MCF 10A (cell line): Measurements from ENCODE around the gene CCT5. TPM values are rescaled to one million over a fixed set of nuclear protein-coding genes. Genes with fewer than 3 reads are reported as not detected.
"Not testable (repeated sequence)": the region's sequence is repeated elsewhere in the genome, so short reads cannot be mapped to it uniquely, and the experiment has no call there.

Experiments used
- BruUV-seq: library from RNA; stranded (reverse); fragments of 400-500 nt; replicated peaks from 2 replicates; lab custom pipeline; 2021; lab: Mats Ljungman, UMichigan
- CTCF ChIA-PET: fragments of 300-600 bp; sonication (Branson Sonifier 250); formaldehyde crosslinking; extraction: SDS; loops from one replicate; lab custom pipeline; 2021; ENCODE audit warnings: antibody characterized with exemption, inconsistent platforms; lab: Yijun Ruan, JAX
- POLR2A ChIA-PET: fragments of 300-600, 350-650 bp; sonication (Branson Sonifier 250); formaldehyde crosslinking; extraction: SDS; loops from one replicate; lab custom pipeline; 2020; ENCODE audit warnings: antibody characterized with exemption, inconsistent platforms; lab: Yijun Ruan, JAX
- DNase-seq: peaks from one replicate; pipeline ENCODE4 v3.0.0-alpha.2; 2018; ENCODE audit not compliant: unreplicated experiment
- H3K27ac Mint-ChIP-seq: one replicate; pipeline ENCODE4 v1.8.0; 2022; ENCODE audit warnings: mild to moderate bottlenecking, low read depth, mixed read lengths; ENCODE audit not compliant: unreplicated experiment
- H3K27me3 Mint-ChIP-seq: one replicate; pipeline ENCODE4 v1.8.0; 2022; ENCODE audit warnings: mixed read lengths; ENCODE audit not compliant: insufficient read depth, unreplicated experiment
- H3K36me3 Mint-ChIP-seq: one replicate; pipeline ENCODE4 v1.8.0; 2022; ENCODE audit warnings: mild to moderate bottlenecking, moderate library complexity, mixed read lengths; ENCODE audit not compliant: insufficient read depth, unreplicated experiment
- H3K4me1 Mint-ChIP-seq: one replicate; pipeline ENCODE4 v1.8.0; 2022; ENCODE audit warnings: mixed read lengths; ENCODE audit not compliant: insufficient read depth, unreplicated experiment
- H3K4me3 Mint-ChIP-seq: one replicate; pipeline ENCODE4 v1.8.0; 2022; ENCODE audit warnings: mild to moderate bottlenecking, moderate library complexity, mixed read lengths; ENCODE audit not compliant: unreplicated experiment
- H3K9me3 Mint-ChIP-seq: one replicate; pipeline ENCODE4 v1.8.0; 2022; ENCODE audit warnings: mixed read lengths; ENCODE audit not compliant: unreplicated experiment
- intact Hi-C: fragments of 100-400 bp; cut with micrococcal nuclease; formaldehyde crosslinking; loops from 2 replicates; pipeline ENCODE4 v1.14.1; 2022
- total RNA-seq: library from RNA; stranded (reverse); gene quantifications from 2 replicates; pipeline ENCODE4 v1.2.3, GENCODE V29; 2022
- TF ChIP-seq, protein P1 (sequence below): fragments of 200-600 bp; IDR thresholded peaks from one replicate; pipeline ENCODE4 v1.8.0; 2022; ENCODE audit warnings: antibody characterized with exemption, mild to moderate bottlenecking; ENCODE audit not compliant: unreplicated experiment

Gene CCT5
- total RNA-seq, 1 experiment from 2014 or later, result 322 TPM

DNA sequence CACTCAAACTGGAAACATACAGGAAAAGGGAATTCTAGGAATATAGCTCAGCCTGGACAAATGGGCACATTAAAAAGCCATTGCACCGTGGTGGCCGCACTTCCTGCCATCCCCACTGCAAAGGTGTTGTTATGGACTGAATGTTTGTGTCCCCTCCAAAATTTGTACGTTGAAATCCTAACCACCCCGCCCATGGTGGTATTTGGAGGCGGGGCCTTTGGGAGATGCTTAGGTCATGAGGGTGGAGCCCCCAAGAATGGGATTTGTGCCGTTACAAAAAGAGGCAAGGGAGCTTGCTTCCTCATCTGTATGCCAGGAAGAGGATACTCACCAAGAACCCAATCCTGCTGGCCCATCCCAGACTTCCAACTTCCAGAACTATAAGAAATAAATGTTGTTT, 58.8 kb downstream of the CCT5 start:
- H3K27ac Mint-ChIP-seq, result peak overlapping the region; percentile 91
- TF ChIP-seq, protein P1, sequence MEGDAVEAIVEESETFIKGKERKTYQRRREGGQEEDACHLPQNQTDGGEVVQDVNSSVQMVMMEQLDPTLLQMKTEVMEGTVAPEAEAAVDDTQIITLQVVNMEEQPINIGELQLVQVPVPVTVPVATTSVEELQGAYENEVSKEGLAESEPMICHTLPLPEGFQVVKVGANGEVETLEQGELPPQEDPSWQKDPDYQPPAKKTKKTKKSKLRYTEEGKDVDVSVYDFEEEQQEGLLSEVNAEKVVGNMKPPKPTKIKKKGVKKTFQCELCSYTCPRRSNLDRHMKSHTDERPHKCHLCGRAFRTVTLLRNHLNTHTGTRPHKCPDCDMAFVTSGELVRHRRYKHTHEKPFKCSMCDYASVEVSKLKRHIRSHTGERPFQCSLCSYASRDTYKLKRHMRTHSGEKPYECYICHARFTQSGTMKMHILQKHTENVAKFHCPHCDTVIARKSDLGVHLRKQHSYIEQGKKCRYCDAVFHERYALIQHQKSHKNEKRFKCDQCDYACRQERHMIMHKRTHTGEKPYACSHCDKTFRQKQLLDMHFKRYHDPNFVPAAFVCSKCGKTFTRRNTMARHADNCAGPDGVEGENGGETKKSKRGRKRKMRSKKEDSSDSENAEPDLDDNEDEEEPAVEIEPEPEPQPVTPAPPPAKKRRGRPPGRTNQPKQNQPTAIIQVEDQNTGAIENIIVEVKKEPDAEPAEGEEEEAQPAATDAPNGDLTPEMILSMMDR, result no peak
- BruUV-seq, result no TSS peak
- no peaks in the 10 kb centered on the region for H3K27me3 Mint-ChIP-seq
- intact Hi-C loops, result no loop called here
- DNase-seq, result no peak
- ChIA-PET POLR2A (interaction anchor here (0.6 to 6.7 kb wide), 8 partner anchors 7 to 384 kb away, joined by 3 to 226 read pairs (median 10); partner anchors contain the start of genes ATPSCKMT, CCT5 and MARCHF6), CTCF (interaction anchor here (0.5 to 1.2 kb wide), 4 partner anchors 17 to 234 kb away, joined by 3 to 7 read pairs (median 3); no protein-coding TSS in a partner anchor)
- no peaks in the 10 kb centered on the region for H3K9me3 Mint-ChIP-seq
- H3K36me3 Mint-ChIP-seq, result peaks cover 1% of the 10 kb centered on the region
- peaks cover 40% of the 10 kb centered on the region for H3K4me1 Mint-ChIP-seq
- peak overlapping the region; percentile 85 for H3K4me3 Mint-ChIP-seq

DNA sequence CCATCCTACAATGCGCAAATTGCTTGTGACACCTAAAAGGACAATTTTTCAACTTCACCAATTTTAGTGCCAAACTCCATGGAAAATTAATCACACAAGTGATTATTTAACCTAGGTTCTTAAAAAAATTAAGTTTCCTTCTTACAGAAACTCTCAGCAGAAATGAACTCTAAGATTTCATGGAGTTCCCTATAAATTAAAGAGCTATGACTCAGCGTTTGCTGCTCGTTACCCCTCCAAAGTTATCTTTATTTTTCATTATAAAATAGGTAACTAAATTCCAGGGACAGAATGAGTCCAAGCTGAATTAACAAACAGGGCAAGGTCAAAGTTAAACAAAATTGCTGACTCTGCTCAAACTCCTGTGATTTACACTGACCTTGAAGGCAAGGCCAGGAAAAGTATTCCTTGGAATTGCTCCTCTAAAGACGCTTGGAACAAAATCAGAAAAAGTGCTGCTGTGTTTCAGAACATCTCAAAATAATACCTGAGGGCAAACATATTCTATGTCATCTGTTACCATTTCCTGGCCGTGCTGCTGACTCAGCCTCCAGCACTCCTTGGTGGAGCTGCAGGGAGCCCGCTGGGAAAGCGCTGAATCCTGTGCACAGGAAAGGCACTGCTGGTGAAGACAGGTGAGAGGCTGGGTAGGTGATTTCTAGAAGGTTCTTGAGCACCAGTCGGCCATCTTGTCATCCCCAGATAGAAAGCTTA, 60.1 kb downstream of the CCT5 start:
- Mint-ChIP-seq H3K4me1 (peaks cover 40% of the 10 kb centered on the region), H3K9me3 (no peaks in the 10 kb centered on the region), H3K27me3 (no peaks in the 10 kb centered on the region), H3K36me3 (no peaks in the 10 kb centered on the region), H3K4me3 (peak overlapping the region; percentile 36), H3K27ac (peak overlapping the region; percentile 91)
- ChIA-PET CTCF (interaction anchor here (0.5 to 2.0 kb wide), 5 partner anchors 10 to 883 kb away, joined by 3 to 9 read pairs (median 3); no protein-coding TSS in a partner anchor), POLR2A (interaction anchor here (0.7 to 6.7 kb wide), 21 partner anchors 8 to 453 kb away, joined by 3 to 226 read pairs (median 6); partner anchors contain the start of genes ATPSCKMT, CCT5 and MARCHF6)
- no TSS peak for BruUV-seq
- peak; percentile 94 for DNase-seq
- intact Hi-C loops, result loop anchor here (1.0 to 2.0 kb wide), 2 partner anchors 25 to 43 kb away; partner anchors contain the start of gene MARCHF6
- TF ChIP-seq, protein P1, result no peak

DNA sequence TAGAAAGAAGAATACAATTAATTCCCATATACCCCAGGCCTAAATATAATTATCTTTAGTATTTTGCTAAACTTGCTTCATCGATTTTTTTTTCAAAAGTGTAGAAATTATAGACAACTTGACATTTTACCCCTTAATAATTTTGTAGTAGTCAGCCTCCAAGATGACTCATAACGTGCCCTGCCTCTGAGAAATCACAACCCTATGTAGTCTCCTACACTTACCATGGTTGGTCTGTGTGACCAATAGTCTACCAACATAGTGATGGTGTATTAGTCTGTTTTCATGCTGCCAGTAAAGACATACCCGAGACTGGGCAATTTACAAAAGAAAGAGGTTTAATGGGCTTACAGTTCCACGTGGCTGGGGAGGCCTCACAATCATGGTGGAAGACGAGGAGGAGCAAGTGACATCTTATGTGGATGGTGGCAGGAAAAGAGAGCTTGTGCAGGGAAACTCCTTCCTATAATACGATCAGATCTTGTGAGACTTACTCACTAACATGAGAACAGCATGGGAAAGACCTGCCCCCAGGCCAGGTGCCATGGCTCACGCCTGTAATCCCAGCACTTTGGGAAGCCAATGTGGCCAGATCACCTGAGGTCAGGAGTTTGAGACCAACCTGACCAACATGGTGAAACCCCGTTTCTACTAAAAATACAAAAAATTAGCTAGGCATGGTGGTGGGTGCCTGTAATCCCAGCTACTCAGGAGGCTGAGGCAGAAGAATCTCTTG, 60.9 kb downstream of the CCT5 start:
- Mint-ChIP-seq H3K4me1 (peaks cover 35% of the 10 kb centered on the region), H3K4me3 (peak overlapping the region; percentile 36), H3K27ac (peak overlapping the region; percentile 91)
- H3K27me3 Mint-ChIP-seq, DNase-seq, H3K9me3 Mint-ChIP-seq, BruUV-seq, H3K36me3 Mint-ChIP-seq: not testable (repeated sequence)
- ChIA-PET CTCF (interaction anchor here (0.6 to 2.0 kb wide), 4 partner anchors 14 to 882 kb away, joined by 3 to 9 read pairs (median 4); no protein-coding TSS in a partner anchor), POLR2A (interaction anchor here (0.8 to 6.7 kb wide), 19 partner anchors 8 to 128 kb away, joined by 3 to 226 read pairs (median 6); partner anchors contain the start of genes ATPSCKMT, CCT5 and MARCHF6)
- intact Hi-C loops, result loop anchor here (1.0 to 2.0 kb wide), 2 partner anchors 26 to 42 kb away; partner anchors contain the start of gene MARCHF6

DNA sequence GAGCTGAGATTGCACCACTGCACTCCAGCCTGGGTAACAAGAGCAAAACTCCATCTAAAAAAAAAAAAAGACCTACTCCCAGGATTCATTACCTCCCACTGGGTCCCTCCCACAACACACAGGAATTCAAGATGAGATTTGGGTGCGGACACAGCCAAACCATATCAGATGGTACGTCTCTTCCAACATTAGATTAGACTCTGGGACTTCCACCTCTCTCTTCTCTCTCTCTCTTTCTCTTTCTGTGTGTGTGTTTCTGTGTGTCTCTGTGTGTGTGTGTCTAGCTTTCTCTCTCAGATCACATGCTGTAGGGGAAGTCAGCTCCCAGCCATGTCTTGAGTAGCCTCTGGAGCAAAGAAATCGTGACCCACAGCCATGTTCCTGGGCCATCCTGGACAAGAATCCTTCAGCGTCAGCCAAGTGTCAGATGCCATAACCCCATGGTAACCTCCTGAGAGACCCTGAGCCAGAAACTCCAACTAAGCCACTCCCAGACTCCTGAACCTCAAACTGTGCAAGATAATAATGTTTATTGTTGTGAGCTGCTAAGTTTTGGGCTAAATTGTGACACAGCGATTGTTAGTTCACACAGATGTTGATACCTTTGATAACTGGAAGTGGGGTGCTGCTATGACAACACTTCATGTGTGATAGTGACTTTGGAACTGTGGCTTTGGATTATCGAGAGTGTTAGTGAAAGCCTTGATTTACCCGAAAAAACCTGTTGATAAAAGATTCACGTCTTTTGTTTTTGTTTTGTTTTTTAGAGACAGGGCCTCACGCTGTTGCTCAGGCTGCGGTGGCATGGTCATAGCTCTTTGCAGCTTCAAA, 61.7 kb downstream of the CCT5 start:
- POLR2A ChIA-PET, result interaction anchor here (0.6 to 6.7 kb wide), 6 partner anchors 10 to 82 kb away, joined by 3 to 226 read pairs (median 9); partner anchors contain the start of gene MARCHF6
- peak overlapping the region; percentile 91 for H3K27ac Mint-ChIP-seq
- intact Hi-C loops, result loop anchor here (2.0 kb wide), 1 partner anchor 27 kb away; no protein-coding TSS in a partner anchor

More for the DNA sequence above, 61.7 kb downstream of the CCT5 start:
- CTCF ChIA-PET, result interaction anchor here (0.6 to 2.0 kb wide), 3 partner anchors 14 to 45 kb away, joined by 3 to 9 read pairs (median 4); no protein-coding TSS in a partner anchor
- Mint-ChIP-seq H3K9me3 (no peaks in the 10 kb centered on the region), H3K36me3 (no peaks in the 10 kb centered on the region), H3K27me3 (no peaks in the 10 kb centered on the region), H3K4me1 (peaks cover 27% of the 10 kb centered on the region), H3K4me3 (no peak overlapping the region)
- TF ChIP-seq, protein P1, result no peak
- DNase-seq, result no peak
- BruUV-seq, result no TSS peak
